Smooth muscle cell (in vitro differentiated cells): ENCODE data around the gene CFL1. TPM values are rescaled to one million over a fixed set of nuclear protein-coding genes. Genes with fewer than 3 reads are reported as not detected.
"Not testable (repeated sequence)": the region's sequence is repeated elsewhere in the genome, so short reads cannot be mapped to it uniquely, and the experiment has no call there.

Experiments
- DNase-seq: peaks from one replicate; lab custom pipeline; 2025; ENCODE audit not compliant: unreplicated experiment; lab: John Stamatoyannopoulos, UW
- H2AFZ ChIP-seq: fragments of 200-600 bp; sonication (generic); 2 replicates; pipeline ENCODE4 v1.6.0; 2016; ENCODE audit warnings: antibody characterized with exemption, low read depth, mild to moderate bottlenecking
- H3F3A ChIP-seq: fragments of 200-600 bp; sonication (generic); 2 replicates; pipeline ENCODE4 v1.6.0; 2017; ENCODE audit warnings: antibody characterized with exemption, low read depth
- H3K27ac ChIP-seq: fragments of 200-600 bp; sonication (generic); 2 replicates; pipeline ENCODE4 v1.5.1; 2016; ENCODE audit warnings: low read depth, mild to moderate bottlenecking
- H3K27me3 ChIP-seq: fragments of 200-600 bp; sonication (generic); 2 replicates; pipeline ENCODE4 v1.6.1; 2016; ENCODE audit warnings: low read depth, mild to moderate bottlenecking
- H3K36me3 ChIP-seq: fragments of 200-600 bp; sonication (generic); 2 replicates; pipeline ENCODE4 v1.5.1; 2016; ENCODE audit warnings: low read depth
- H3K4me1 ChIP-seq: fragments of 200-600 bp; sonication (generic); 2 replicates; pipeline ENCODE4 v1.5.1; 2016; ENCODE audit warnings: low read depth
- H3K4me2 ChIP-seq: fragments of 200-600 bp; sonication (generic); 2 replicates; pipeline ENCODE4 v1.6.0; 2016; ENCODE audit warnings: mild to moderate bottlenecking
- H3K4me3 ChIP-seq: fragments of 200-600 bp; sonication (generic); 2 replicates; pipeline ENCODE4 v1.5.1; 2016; ENCODE audit warnings: mild to moderate bottlenecking
- H3K79me2 ChIP-seq: fragments of 200-600 bp; sonication (generic); 2 replicates; pipeline ENCODE4 v1.6.0; 2016; ENCODE audit warnings: low read depth, mild to moderate bottlenecking
- H3K9ac ChIP-seq: fragments of 200-600 bp; sonication (generic); 2 replicates; pipeline ENCODE4 v1.6.0; 2016; ENCODE audit warnings: low read depth
- H3K9me3 ChIP-seq: fragments of 200-600 bp; sonication (generic); replicated peaks from 2 replicates; pipeline ENCODE4 v1.5.1; 2016; ENCODE audit warnings: low read depth
- H4K20me1 ChIP-seq: fragments of 200-600 bp; sonication (generic); 2 replicates; pipeline ENCODE4 v1.6.0; 2016; ENCODE audit warnings: low read depth
- CTCF ChIP-seq: fragments of 200-600 bp; sonication (generic); IDR thresholded peaks from 2 replicates; pipeline ENCODE4 v1.5.1; 2017; ENCODE audit warnings: borderline replicate concordance, mild to moderate bottlenecking, antibody characterized with exemption; ENCODE audit not compliant: insufficient read depth, poor library complexity, severe bottlenecking
- WGBS: methylation state at CpG from one replicate; pipeline ENCODE4 v1.1.7; 2016; ENCODE audit warnings: low lambda C conversion rate; 5-methylcytosine and 5-hydroxymethylcytosine counted together
- polyA plus RNA-seq: library from polyadenylated mRNA; unstranded; fragments of >200 nt; fragmentation: Nextera tagmentation; extraction: Ambion mirVana; gene quantifications from 2 replicates; pipeline ENCODE4 v1.2.1, GENCODE V29; 2016
- total RNA-seq: library from RNA; depleted of rRNA; stranded (reverse); fragments of >200 nt; gene quantifications from 2 replicates; pipeline ENCODE4 v1.2.3, GENCODE V29; 2014

The CFL1 gene
- total and polyA plus RNA-seq, 2 experiments from 2014 or later = 1,255 to 3,052 TPM

- H3F3A ChIP-seq = peaks cover 22% of the 10 kb centered on the region
- H3K9me3 ChIP-seq = no peaks in the 10 kb centered on the region
- H3K4me2 ChIP-seq = no peak overlapping the region
- H3K27ac ChIP-seq = no peak overlapping the region
- H3K4me1 ChIP-seq = no peaks in the 10 kb centered on the region
- no peak for TF ChIP-seq CTCF
- H4K20me1 ChIP-seq = peaks cover 38% of the 10 kb centered on the region
- DNase-seq = no peak
- peaks cover 5% of the 10 kb centered on the region for H3K36me3 ChIP-seq
- WGBS = 77% methylated on average over 8 of the region's 8 CpGs
- H3K9ac ChIP-seq = no peak overlapping the region
- no peaks in the 10 kb centered on the region for H3K27me3 ChIP-seq
- no peak overlapping the region for H3K4me3 ChIP-seq
- H2AFZ ChIP-seq = no peak overlapping the region
- peaks cover 16% of the 10 kb centered on the region for H3K79me2 ChIP-seq
Observed at GRCh38 chr11:65849366-65849765, 8.6 kb downstream of the CFL1 start.

- not testable (repeated sequence) for H3K79me2 ChIP-seq, H3K36me3 ChIP-seq, H3K4me3 ChIP-seq, H2AFZ ChIP-seq, H3K9me3 ChIP-seq, H3K4me2 ChIP-seq, H3K9ac ChIP-seq, H3K27ac ChIP-seq, H3K4me1 ChIP-seq, DNase-seq, H3K27me3 ChIP-seq
- peaks cover 16% of the 10 kb centered on the region for H3F3A ChIP-seq
- H4K20me1 ChIP-seq = peaks cover 32% of the 10 kb centered on the region
- WGBS = 83% methylated on average over 7 of the region's 7 CpGs
Observed at GRCh38 chr11:65848693-65849092, 9.3 kb downstream of the CFL1 start.

- WGBS = 92% methylated on average over 3 of the region's 3 CpGs
- Histone ChIP-seq H3F3A (peaks cover 6% of the 10 kb centered on the region), H3K27me3 (no peaks in the 10 kb centered on the region), H3K36me3 (no peaks in the 10 kb centered on the region), H3K79me2 (no peaks in the 10 kb centered on the region), H3K27ac (no peak overlapping the region), H2AFZ (no peak overlapping the region), H3K4me3 (no peak overlapping the region), H3K4me1 (no peaks in the 10 kb centered on the region), H3K9ac (no peak overlapping the region), H4K20me1 (peaks cover 22% of the 10 kb centered on the region), H3K9me3 (no peaks in the 10 kb centered on the region), H3K4me2 (no peak overlapping the region)
- TF ChIP-seq CTCF = no peak
- DNase-seq = no peak
Observed at GRCh38 chr11:65847746-65848145, 10.2 kb downstream of the CFL1 start.

GRCh38 chr11:65844231-65844872 is 13.6 kb downstream of the CFL1 start:
- DNase-seq = no peak
- Histone ChIP-seq H3K9ac (no peak overlapping the region), H4K20me1 (no peaks in the 10 kb centered on the region), H3K4me2 (no peak overlapping the region), H3K27me3 (no peaks in the 10 kb centered on the region), H3K79me2 (no peaks in the 10 kb centered on the region), H3K36me3 (no peaks in the 10 kb centered on the region), H3K4me1 (no peaks in the 10 kb centered on the region), H3K4me3 (no peak overlapping the region), H3K9me3 (no peaks in the 10 kb centered on the region), H2AFZ (no peak overlapping the region), H3F3A (no peaks in the 10 kb centered on the region), H3K27ac (no peak overlapping the region)
- WGBS = 90% methylated on average over 10 of the region's 10 CpGs
- no peak for TF ChIP-seq CTCF
